HCT116 (cell line): ENCODE results near the gene RPRM. TPM values are rescaled to one million over a fixed set of nuclear protein-coding genes. Genes with fewer than 3 reads are reported as not detected.
"Not testable (repeated sequence)": the region's sequence is repeated elsewhere in the genome, so short reads cannot be mapped to it uniquely, and the experiment has no call there.

Experiments
- ATAC-seq: fragments of 200-7000 bp; cut with Tn5 transposase; 2 replicates; pipeline ENCODE4 v1.9.1; 2020; ENCODE audit warnings: mild to moderate bottlenecking, moderate library complexity
- BruUV-seq: library from RNA; stranded (reverse); fragments of 400-500 nt; replicated peaks from 2 replicates; lab custom pipeline; 2021; lab: Mats Ljungman, UMichigan
- CTCF ChIA-PET: fragments of 300-600 bp; sonication (Branson Sonifier 250); formaldehyde crosslinking; loops from one replicate; lab custom pipeline; 2021; ENCODE audit warnings: antibody characterized with exemption; lab: Charles Lee
- POLR2A ChIA-PET: fragments of 300-600, 350-600 bp; sonication (Branson Sonifier 250); formaldehyde crosslinking; loops from one replicate; lab custom pipeline; 2021; ENCODE audit warnings: antibody characterized with exemption; lab: Charles Lee
- RAD21 ChIA-PET, 2 experiments: fragments of 300-600 bp; sonication (Branson Sonifier 250); formaldehyde crosslinking; loops; one replicate each; lab custom pipeline; 2023; ENCODE audit warnings: low total read pairs in 2 of 2; ENCODE audit not compliant: uncharacterized antibody in 2 of 2, unreplicated experiment in 2 of 2, low non-redundant PET in 1 of 2; lab: Charles Lee
- DNase-seq: peaks from one replicate; pipeline ENCODE4 v3.0.0-alpha.2; 2010; ENCODE audit warnings: low read depth, low spot score
- H2AFZ ChIP-seq: fragments of 200-600 bp; shearing (Covaris generic), sonication (generic); 2 replicates; pipeline ENCODE4 v1.6.1; 2017; ENCODE audit warnings: low read depth, mixed run types, mixed read lengths, antibody characterized with exemption, low read length; ENCODE audit not compliant: poor library complexity, severe bottlenecking
- H3K27ac ChIP-seq: 2 replicates; pipeline ENCODE4 v1.5.1; 2012; ENCODE audit warnings: low read depth, low read length
- H3K27me3 ChIP-seq: fragments of 200-600 bp; sonication (generic); 2 replicates; pipeline ENCODE4 v1.6.1; 2016; ENCODE audit warnings: mixed run types, low read length, mixed read lengths; ENCODE audit not compliant: insufficient read depth
- H3K36me3 ChIP-seq, 2 experiments: fragments of 200-500 bp in 1 of 2; fragments of 200-600 bp in 1 of 2; sonication (Bioruptor generic) in 1 of 2; sonication (generic) in 1 of 2; 2 replicates each; pipeline versions ENCODE4 v1.5.1 to v1.6.1; 2014 to 2016; ENCODE audit warnings: low read length in 2 of 2, inconsistent platforms in 1 of 2, mixed read lengths in 1 of 2, mixed run types in 1 of 2; ENCODE audit not compliant: insufficient read depth in 2 of 2, control insufficient read depth in 1 of 2
- H3K4me1 ChIP-seq, 2 experiments: fragments of 200-600 bp in 1 of 2; sonication (generic) in 1 of 2; 2 replicates each; pipeline versions ENCODE4 v1.5.1 to v1.6.1; 2012 to 2017; ENCODE audit warnings: low read length in 2 of 2, inconsistent platforms in 1 of 2, mild to moderate bottlenecking in 1 of 2, mixed read lengths in 1 of 2, mixed run types in 1 of 2, moderate library complexity in 1 of 2; ENCODE audit not compliant: insufficient read depth in 2 of 2, control insufficient read depth in 1 of 2
- H3K4me2 ChIP-seq: fragments of 200-600 bp; sonication (generic); 2 replicates; pipeline ENCODE4 v1.6.1; 2017; ENCODE audit warnings: mixed run types, low read length, mixed read lengths
- H3K4me3 ChIP-seq, 2 experiments: fragments of 200-600 bp in 1 of 2; sonication (generic) in 1 of 2; replicated peaks in 1 of 2; 2 replicates each; pipeline ENCODE4 v1.5.1; 2011 to 2016; ENCODE audit warnings: low read length in 2 of 2, control low read depth in 1 of 2, low read depth in 1 of 2, mild to moderate bottlenecking in 1 of 2, mixed read lengths in 1 of 2, mixed run types in 1 of 2
- H3K79me2 ChIP-seq: fragments of 200-600 bp; sonication (generic); 2 replicates; pipeline ENCODE4 v1.6.1; 2017; ENCODE audit warnings: mild to moderate bottlenecking, mixed run types, low read length, moderate library complexity, mixed read lengths; ENCODE audit not compliant: insufficient read depth
- H3K9ac ChIP-seq: fragments of 200-600 bp; sonication (generic); 2 replicates; pipeline ENCODE4 v1.6.1; 2016; ENCODE audit warnings: low read length, mixed read lengths
- H3K9me2 ChIP-seq: fragments of 200-600 bp; sonication (generic), shearing (Covaris generic); 2 replicates; pipeline ENCODE4 v1.6.1; 2017; ENCODE audit warnings: mixed run types, mild to moderate bottlenecking, moderate library complexity; ENCODE audit not compliant: insufficient read depth
- H3K9me3 ChIP-seq, 2 experiments: fragments of 200-500 bp in 1 of 2; fragments of 200-600 bp in 1 of 2; sonication (Bioruptor generic) in 1 of 2; sonication (generic) in 1 of 2; 2 replicates each; pipeline ENCODE4 v1.6.1; 2014 to 2017; ENCODE audit warnings: low read length in 2 of 2, mixed read lengths in 2 of 2, inconsistent platforms in 1 of 2, low read depth in 1 of 2, mild to moderate bottlenecking in 1 of 2, mixed run types in 1 of 2, moderate library complexity in 1 of 2; ENCODE audit not compliant: control insufficient read depth in 1 of 2, insufficient read depth in 1 of 2
- H4K20me1 ChIP-seq: fragments of 200-600 bp; sonication (generic), shearing (Covaris generic); 2 replicates; pipeline ENCODE4 v1.6.1; 2017; ENCODE audit warnings: mixed run types, mild to moderate bottlenecking, moderate library complexity; ENCODE audit not compliant: insufficient read depth
- CBX3 ChIP-seq: IDR thresholded peaks from 2 replicates; pipeline ENCODE4 v1.6.1; 2012; ENCODE audit warnings: low read depth
- EGR1 ChIP-seq: IDR thresholded peaks from 2 replicates; pipeline ENCODE4 v1.6.1; 2012; ENCODE audit warnings: low read depth
- ELF1 ChIP-seq: IDR thresholded peaks from 2 replicates; pipeline ENCODE4 v1.6.1; 2012; ENCODE audit warnings: low read depth, borderline replicate concordance
- EZH2 ChIP-seq: fragments of 200-600 bp; sonication (generic); IDR thresholded peaks from 2 replicates; pipeline ENCODE4 v1.6.1; 2017; ENCODE audit warnings: antibody characterized with exemption, mixed run types
- REST ChIP-seq: IDR thresholded peaks from 2 replicates; pipeline ENCODE4 v1.6.1; 2012; ENCODE audit warnings: low read depth
- TCF7L2 ChIP-seq: IDR thresholded peaks from 2 replicates; pipeline ENCODE4 v1.7.0; 2011; ENCODE audit warnings: borderline replicate concordance, inconsistent platforms; ENCODE audit not compliant: insufficient read depth, insufficient read length; ENCODE audit errors: extremely low read depth
- ZFX ChIP-seq: fragments of 450-650 bp; IDR thresholded peaks from 2 replicates; pipeline ENCODE4 v1.6.1; 2017
- intact Hi-C: fragments of 100-400 bp; cut with micrococcal nuclease; formaldehyde crosslinking; loops from 2 replicates; pipeline ENCODE4 v1.10.0; 2022
- total RNA-seq: library from RNA; stranded (reverse); gene quantifications from one replicate; pipeline ENCODE4 v1.2.1, GENCODE V29; 2021; ENCODE audit not compliant: unreplicated experiment

The RPRM gene
- total RNA-seq, 1 experiment from 2014 or later = not detected

GRCh38 chr2:153443106-153443505, 35.5 kb downstream of the RPRM start:
- H3K79me2 ChIP-seq = no peaks in the 10 kb centered on the region
- H2AFZ ChIP-seq = no peak overlapping the region
- BruUV-seq = no TSS peak
- H3K27me3 ChIP-seq = no peaks in the 10 kb centered on the region
- ChIA-PET RAD21 (no interaction called here), CTCF (no interaction called here), POLR2A (no interaction called here)
- no peaks in the 10 kb centered on the region for H4K20me1 ChIP-seq
- no peaks in the 10 kb centered on the region for H3K4me1 ChIP-seq
- no peak overlapping the region for H3K4me2 ChIP-seq
- H3K4me3 ChIP-seq = no peak overlapping the region
- H3K9me2 ChIP-seq = no peaks in the 10 kb centered on the region
- H3K27ac ChIP-seq = no peak overlapping the region
- H3K9ac ChIP-seq = no peak overlapping the region
- no peaks in the 10 kb centered on the region for H3K9me3 ChIP-seq
- TF ChIP-seq CBX3 = no peak
- TF ChIP-seq ELF1 = no peak
- TF ChIP-seq EZH2 = no peak
- TF ChIP-seq REST = no peak
- TF ChIP-seq TCF7L2 = no peak
- no peak for TF ChIP-seq EGR1
- TF ChIP-seq ZFX = no peak
- ATAC-seq (no peak), DNase-seq (no peak)
- intact Hi-C loops = no loop called here
- H3K36me3 ChIP-seq = no peaks in the 10 kb centered on the region

- DNase-seq, H4K20me1 ChIP-seq, H3K9me2 ChIP-seq, H3K79me2 ChIP-seq, H3K4me3 ChIP-seq, H3K36me3 ChIP-seq, CTCF ChIA-PET, RAD21 ChIA-PET, H2AFZ ChIP-seq, BruUV-seq, H3K4me1 ChIP-seq, POLR2A ChIA-PET, intact Hi-C loops, ATAC-seq, H3K9ac ChIP-seq, H3K4me2 ChIP-seq, H3K27me3 ChIP-seq, H3K27ac ChIP-seq, H3K9me3 ChIP-seq: not testable (repeated sequence)
Measured at GRCh38 chr2:153442616-153443015, 35.9 kb downstream of the RPRM start.

GRCh38 chr2:153440090-153440489, 38.5 kb downstream of the RPRM start:
- BruUV-seq, H3K79me2 ChIP-seq, CTCF ChIA-PET, intact Hi-C loops, H3K4me3 ChIP-seq, H3K9me3 ChIP-seq, DNase-seq, RAD21 ChIA-PET, H3K4me2 ChIP-seq, H2AFZ ChIP-seq, H3K36me3 ChIP-seq, H4K20me1 ChIP-seq, H3K9ac ChIP-seq, H3K27me3 ChIP-seq, H3K4me1 ChIP-seq, H3K9me2 ChIP-seq, H3K27ac ChIP-seq, ATAC-seq, POLR2A ChIA-PET: not testable (repeated sequence)
